GM18498 (cell line): ENCODE data around the gene VPS39.

Experiments
- ATAC-seq: cut with Tn5 transposase; IDR thresholded peaks from one replicate; pipeline ENCODE4 v1.9.1; 2021; ENCODE audit warnings: mild to moderate bottlenecking, moderate library complexity; ENCODE audit not compliant: unreplicated experiment

VPS39 gene

DNA sequence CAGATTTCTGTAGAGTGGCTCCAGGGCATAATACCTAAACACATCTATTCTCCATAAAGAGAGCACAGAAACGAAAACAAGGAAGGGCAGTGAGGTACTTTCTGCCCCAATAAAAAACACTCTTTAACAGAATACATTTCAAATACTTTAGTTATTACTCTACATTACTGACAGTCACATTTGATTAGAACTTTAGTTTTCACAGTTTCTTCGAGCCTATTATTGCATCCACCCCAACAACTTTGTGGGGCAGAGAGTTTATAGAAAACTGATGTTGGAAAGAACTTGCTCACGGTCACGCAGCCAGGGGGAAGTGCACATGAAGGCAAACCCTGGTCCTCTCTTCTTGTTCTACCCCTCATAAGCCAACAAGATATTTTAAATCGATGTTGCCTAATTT lies 9.0 kb downstream of the VPS39 start:
- ATAC-seq, result no peak

DNA sequence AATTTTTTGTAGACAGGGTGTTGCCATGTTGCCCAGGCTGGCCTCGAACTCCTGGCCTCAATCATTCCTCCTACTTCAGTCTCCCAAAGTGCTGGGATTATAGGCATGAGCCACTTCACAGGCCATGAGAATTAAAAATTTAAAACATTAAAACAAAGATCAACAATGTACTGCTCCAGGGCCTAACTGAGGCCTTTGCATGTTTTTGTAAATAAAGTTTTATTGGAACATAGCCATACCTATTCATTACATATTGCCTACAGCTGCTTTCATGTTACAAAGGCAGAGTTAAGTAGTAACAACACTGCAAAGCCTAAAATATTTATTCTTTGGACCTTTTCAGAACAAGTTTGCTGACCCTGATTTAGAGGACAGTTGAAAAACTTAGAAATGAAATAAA lies 9.6 kb downstream of the VPS39 start:
- no peak for ATAC-seq

DNA sequence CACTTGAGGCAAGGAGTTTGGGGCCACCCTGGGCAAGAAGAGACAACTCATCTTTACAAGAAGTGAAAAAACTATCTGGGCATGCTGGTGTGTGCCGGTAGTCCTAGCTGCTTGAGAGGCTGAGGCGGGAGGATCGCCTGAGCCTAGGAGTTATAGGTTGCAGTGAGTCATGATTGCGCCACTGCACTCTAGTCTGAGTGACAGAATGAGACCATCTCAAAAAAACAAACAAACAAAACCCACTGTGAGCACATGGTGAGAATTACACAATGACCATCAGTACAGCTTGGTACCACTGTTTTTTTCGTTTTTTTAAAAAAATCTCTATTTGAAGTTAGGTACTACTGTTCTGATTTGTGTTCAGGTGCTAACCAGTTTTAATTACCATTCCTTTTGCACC lies 13.6 kb downstream of the VPS39 start:
- no peak for ATAC-seq

DNA sequence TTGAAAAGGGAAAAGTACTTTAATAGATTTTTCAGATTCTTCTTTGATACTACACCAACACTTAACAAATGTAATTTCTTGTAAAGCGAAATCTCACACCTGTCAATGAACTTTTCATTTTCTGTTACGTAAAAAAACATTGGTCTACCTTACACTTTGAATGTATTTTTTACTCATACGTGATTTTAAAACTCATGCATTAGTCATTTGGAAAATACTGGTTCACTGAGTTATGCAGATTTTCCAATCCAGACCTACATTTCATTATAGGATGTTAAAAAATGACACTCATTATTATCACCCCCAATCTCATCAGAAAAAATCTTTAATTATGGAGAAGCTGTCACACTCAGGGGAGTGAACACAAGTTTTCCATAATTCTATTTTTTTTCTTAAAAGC lies 14.7 kb downstream of the VPS39 start:
- ATAC-seq, result no peak

DNA sequence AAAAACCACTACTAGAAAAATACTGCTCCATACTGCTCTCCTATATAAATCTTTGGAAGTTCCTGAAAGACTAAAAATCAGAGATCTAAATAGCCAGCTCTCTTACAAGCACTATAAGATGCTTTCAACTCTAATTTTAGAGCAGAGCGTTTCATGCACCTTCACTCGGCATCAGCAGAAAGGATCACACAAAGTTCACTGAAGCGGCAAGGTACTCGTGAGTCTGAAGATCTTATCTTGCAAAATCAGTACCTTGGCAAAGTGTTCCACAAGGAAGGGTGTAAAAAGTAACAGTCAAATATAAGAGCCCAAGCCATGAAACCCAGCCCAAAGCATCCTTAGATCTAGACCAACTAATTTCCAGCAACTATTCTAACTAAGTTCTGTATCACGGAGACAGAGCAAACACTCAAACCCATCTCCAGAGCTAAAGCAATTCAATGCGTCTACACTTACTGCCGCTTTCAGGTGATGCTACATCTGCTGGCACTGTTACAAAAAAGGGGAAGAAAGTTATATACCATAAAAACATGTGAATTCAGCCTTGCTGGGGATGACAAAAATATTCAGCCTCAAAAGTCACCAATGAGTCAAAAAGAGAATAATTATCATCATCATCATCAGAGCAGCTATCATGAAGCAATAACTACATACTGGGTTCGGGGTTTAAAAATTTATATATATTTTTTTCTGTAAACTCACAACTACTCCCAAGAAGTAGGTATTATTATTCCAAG lies 16.3 kb downstream of the VPS39 start:
- no peak for ATAC-seq

DNA sequence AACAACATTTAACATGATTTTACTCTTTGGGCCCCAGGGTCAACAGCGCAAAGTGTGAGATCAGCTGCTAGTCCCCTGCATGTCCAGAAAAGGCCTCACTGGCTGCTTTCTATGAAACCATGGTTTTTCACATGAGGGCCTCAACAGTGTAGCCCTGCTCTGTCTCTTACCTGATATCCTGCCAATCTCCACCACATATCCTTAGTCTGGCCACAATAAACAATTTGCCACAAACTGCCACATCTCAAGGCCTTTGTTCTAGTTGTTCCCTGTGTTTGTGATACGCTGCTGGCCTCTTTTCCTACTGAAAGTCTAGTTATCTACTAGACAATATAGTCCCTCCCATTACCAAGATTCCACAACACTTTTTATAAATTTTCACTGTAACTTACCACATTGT lies 17.7 kb downstream of the VPS39 start:
- no peak for ATAC-seq

DNA sequence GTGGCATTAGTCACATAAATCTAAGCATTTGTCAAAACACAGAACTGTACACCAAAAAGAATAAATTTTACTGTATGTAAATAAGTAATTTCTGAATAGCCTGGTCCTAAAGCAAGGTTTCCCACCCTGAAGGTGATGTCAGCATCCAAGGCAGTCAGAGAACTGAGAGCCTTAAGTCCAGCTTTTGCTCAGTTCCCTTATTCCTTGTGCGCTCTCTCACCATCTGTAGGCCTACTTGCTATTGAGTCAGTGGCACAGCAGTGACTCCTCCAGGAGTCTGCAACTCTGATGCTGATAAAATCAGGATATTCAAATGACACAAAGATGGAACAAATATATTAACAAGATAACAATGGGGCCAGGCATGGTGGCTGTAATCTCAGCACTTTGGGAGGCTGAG lies 22.3 kb downstream of the VPS39 start:
- no peak for ATAC-seq

DNA sequence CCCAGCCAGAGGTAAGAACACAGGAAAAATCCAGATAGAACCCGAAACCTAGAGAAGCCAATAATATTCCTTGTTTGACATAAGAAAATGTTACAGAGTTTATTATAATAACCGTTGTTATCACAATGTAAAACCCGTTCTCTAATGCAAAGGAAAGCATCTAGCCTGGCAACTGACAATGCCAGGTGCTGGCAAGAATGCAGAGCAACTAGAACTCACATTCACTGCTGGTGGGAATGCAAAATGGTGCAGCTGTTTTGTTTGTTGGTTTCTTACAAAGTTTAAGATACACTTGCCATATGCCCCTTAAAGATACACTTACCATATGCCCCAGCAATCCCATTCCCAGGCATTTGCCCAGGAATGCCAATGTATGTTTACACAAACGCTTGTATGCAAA lies 23.4 kb downstream of the VPS39 start:
- no peak for ATAC-seq

DNA sequence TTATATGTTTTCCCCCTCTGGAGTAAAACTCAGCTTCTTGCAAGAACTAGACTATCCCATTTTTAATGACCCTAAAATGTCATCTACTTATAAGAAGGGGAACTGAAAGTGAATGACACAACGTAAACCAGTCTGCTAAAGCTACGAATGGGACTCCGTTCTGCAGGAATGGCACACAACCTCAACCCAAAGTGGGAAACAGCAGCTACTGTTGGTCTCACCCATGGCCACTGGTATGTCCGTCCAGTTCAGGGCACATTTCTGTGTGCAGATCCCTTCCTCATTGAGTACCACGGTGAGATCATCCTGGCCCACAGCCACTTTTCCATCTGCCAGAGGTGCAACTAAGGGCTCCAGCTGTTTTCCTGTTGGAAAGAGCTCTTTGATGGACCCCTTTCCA lies 23.8 kb downstream of the VPS39 start:
- no peak for ATAC-seq

DNA sequence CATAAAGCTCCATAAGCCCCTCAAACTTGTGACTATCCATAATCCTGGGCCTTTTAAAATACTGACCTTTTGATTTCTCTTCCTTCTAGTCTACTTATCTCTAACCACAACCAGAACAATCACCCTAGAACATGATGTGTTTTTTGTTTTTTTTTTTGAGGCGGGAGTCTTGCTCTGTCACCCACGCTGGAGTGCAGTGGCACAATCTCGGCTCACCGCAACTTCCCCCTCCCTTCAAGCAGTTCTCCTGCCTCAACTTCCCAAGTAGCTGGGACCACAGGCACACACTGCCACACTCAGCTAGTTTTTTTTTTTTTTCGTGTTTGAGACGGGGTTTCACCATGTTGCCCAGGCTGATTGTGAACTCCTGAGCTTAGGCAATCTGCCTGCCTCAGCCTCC lies 25.1 kb downstream of the VPS39 start:
- ATAC-seq, result no peak

DNA sequence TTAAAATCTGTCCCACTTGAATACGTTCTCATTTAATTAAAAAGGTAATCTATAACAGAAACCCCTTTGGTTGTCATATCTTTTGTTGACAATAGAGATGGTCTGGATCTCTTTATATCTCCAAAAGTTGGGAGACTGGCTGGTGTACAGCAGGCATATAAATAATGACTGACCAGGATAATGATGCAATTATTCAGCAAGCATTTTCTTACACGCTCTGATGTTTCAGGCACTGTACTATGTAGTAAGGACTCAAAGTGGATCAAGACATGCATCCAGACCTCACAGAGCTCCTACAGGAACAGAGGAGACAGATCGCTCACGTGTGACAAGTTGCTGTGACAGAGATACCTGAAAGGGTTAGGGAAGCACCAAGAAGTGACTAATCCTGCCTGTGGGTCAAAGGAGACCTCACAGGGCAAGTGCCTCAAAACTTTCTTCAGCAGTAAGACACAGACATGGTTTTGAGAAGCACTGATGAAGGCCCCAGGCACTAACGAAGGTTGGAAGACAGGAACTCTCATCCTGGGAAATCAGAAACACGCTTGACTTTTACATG lies 25.7 kb downstream of the VPS39 start:
- no peak for ATAC-seq

DNA sequence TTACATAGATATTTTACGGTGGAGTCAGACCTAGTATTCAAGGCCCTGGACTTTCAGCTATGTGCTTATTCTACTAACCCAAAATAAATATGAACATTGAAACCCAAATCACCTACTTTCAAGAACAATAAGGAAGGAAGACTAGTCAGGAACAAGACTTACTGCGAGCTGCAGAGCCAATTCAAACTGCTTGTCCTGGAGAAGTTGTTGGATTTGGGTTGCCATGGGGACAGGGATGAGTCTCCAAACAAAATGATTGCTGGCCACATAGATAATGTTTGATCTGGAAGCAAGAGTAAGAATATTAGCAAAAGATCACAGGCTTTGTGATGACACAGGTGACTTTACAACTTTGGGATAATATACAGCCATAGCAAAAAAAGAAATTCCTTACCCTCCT lies 30.0 kb downstream of the VPS39 start:
- no peak for ATAC-seq

DNA sequence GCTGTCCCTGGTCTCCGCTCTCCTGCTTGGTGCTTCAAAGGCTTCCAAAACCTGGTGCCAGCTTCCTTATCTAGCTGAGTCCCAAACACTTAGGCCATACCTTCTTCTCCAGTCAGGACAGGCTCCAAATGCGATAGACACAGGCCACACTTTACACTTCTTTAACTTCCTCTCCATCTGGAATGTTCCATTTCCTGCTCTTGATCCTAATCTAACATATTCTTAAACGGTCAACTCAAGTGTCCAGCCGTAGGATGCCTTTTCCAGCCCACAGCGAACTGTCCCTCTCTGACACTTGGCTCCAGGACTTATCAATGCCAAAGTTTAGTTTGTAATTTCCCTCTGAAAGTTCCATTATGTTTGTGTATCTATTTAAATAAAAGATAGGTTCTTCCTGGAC lies 32.4 kb downstream of the VPS39 start:
- ATAC-seq, result no peak

DNA sequence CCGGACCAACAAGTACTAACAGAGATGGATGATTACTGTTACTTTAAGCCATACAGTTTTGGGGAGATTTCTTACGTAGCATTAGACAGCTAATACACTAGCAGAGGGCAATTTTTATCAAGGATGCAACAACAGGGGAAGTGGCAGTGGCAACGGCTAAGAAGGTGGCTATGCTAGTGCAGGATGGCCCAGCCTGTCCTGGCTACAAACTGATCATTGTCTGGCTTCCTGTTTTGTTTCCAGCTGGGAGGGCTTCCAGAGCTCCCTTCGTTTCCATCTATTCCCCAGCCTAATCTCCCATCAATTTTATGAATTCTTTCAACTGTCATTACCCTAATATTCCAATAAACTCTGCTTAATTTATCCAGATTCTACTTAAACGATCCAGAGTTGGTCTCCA lies 35.6 kb downstream of the VPS39 start:
- ATAC-seq, result no peak

DNA sequence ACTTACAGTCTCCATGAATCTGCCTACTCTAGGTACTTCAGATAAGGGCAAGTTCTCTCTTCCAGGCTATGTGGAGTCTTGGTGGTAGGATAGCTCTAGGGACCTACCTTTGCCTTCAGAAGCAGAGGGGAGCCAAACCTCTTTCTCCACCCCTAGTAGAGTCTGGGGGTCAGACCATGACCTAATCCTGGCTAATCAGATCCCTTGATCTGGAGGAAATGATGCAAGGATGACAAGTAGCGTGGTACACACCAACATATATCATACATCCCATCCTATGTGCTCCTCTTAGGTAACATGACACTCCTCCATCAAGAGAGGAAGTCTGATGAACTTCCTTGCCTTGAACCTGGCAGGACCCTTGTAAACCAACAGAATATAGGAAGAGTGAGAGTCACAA lies 36.3 kb downstream of the VPS39 start:
- no peak for ATAC-seq

DNA sequence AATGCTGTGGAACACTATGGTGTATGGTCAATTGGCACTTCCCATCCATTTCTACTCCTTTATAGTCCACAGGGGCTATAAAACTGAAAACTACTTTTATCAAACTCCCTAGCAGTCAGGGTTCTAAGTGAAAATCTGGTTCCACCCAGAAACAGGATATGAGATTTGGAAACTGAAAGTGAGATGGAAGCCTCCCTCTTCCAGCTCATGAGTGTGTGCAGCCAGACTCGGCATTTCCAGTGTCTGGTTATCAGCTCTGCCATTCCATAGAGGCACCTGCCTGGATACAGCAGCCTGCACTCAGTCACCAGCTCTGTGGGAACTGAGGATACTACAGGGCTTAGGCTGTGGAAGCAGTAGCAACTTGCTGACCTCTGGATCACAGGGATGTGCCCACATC lies 37.0 kb downstream of the VPS39 start:
- ATAC-seq, result no peak

DNA sequence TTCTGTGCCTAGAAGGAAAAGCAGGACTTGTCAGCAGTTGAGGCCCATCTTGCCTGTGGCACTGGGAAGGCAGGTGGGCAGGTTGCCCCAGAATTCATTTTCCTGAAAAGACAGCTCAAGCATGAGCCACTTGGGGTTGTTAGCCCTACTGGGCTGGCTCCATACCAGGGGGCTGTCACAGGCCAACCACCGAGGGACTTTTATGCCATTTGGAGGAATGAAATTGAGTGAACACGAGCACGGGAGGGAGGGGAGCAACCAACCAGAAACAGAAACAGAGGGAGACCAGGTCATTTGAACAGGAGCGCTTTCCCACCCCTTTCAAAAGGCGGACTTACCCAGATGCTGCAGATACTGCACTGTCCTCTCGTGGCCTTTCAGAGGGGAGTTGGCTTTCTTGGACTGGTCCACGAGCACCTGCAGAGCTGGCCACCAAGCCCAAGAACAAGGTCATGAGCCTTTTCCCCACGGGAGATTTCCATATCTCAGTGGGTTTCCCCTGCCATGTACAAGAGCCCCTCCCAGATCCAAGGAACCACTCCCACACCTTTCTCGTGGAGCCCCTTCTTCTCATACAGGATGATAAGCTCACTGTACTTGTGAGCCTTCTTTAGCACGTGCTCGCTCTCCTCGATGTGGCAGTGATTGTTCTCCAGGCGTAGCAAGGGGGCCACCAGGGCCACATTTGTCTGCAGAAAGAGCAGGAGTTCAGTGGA lies 41.7 kb downstream of the VPS39 start:
- ATAC-seq, result no peak

DNA sequence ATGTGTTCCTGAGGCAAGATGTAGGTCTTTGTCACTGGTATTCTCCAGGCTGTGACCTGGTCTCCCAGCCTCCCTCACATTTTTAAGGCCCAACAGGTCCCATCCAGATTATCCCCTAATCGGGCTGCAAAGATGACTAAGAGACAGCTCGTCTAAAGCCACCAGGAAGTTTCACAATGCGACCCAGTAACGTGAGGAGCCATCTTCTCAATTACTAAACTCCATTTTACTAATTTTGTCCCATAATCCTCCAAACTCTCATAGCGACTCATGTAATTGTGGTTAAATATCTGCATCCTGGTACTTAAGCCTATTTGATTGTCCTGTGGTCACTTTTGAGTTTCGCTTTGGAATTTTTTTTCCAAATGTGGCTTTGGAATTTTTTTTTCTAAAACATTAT lies 43.0 kb downstream of the VPS39 start:
- no peak for ATAC-seq

DNA sequence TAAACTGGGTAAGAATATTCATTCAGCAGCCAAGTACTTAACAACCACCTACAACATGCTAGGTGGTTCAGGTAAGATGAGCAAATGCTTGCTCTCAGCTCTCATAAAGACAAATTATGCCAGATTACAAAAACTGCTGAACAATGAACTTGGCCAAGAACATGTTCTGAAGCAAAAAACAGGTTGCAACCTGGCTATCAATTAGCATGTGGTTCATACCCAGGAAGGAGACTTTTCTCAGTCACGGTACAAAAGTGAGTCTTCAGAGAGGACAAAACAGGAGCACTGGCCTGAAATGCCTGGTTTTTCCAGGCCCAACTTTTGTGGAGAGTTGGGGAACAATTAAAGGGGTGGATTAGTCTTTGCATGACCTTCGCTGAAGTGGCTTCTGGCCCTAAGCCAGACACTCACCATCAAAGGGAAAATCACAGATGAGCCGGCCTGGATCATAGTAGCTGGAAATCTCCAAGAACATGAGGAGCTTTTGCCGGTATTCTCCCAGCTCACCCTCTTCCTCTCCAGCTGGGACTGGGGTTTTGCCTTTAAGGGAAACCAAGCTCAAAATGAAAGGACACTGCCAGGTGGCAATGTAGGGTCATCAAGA lies 44.1 kb downstream of the VPS39 start:
- ATAC-seq, result no peak

DNA sequence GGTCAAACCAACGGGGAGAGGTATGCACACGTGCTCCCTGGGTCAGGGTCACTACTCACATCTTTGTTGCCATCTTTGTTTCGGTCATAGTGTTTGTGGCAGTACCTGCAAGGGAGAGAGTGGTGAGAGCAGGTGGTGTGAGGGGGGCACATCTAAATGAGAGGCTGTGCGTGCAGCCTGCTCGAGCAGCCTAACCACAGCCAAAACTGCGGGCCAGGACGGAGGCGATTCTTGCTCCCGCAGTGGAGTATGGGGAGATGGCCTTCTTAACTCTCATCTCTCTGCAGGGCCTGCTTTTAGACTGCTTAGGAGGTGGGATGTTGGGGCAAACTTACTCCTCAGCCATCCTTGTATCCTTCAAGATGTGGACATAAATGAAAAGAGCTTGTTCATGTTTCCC lies 44.8 kb downstream of the VPS39 start:
- no peak for ATAC-seq

DNA sequence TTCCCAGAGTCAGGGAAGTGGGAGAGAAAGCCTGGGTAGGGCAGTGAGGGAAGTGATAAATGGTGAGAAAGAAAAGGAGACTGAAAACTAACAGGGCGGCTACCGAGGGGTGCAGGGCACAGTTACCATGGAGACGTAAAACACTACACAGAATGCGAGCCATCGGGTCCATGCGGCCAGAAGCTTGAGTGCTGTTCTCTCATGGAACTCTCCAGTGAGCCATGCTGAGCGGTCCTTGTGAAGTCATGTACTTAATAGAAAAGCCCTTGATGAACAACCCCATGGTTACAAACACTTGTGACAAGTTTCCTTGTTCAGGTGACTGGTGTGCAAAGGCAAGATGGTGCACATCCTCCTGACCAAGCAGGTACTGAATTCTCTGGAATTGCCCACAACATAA lies 48.0 kb downstream of the VPS39 start:
- ATAC-seq, result no peak

DNA sequence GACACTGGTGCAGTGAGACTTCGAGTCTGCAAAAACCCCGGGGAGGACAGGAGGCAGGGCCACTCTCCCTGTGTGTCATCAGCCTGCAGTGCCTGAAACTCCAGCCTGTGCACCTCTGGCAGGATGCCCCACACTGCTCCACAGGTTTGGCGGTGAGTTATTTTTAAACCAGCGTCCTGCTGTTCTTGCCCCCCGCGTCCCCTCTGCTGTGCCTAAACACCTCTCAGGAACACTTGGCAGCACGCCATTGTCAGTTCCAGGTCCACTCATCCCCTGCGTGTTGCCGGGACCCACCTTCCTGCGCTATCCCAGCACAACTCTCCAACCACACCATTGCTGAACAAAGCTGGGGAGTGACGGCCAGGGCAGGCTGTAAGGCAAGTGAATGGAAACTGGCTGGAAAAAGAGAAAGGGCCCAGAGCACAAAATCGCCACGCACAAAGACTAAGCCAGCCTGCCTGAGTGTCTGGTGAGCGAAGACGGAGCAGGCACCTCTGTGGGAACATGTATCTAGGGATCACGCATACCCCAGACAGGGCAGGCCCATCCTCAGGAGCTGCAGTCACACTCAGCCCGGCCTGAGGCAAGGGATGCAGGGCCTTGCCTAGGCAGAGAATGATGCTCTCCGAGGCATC lies 48.6 kb downstream of the VPS39 start:
- ATAC-seq, result no peak
